OCI-LY3 (cell line): ENCODE measurements around the gene SDHAF1.

Source experiments
- EZH2phosphoT487 ChIP-seq: fragments of 200-600 bp; shearing (Covaris generic); IDR thresholded peaks from 2 replicates; pipeline ENCODE4 v1.6.1; 2018; ENCODE audit warnings: antibody characterized with exemption, mixed run types, low read depth
- TF ChIP-seq, protein P1 (sequence below): fragments of 200-600, 300-600 bp; sonication (generic); IDR thresholded peaks from 2 replicates; pipeline ENCODE4 v1.5.1; 2014; ENCODE audit warnings: antibody characterized with exemption, low read length, low read depth

DNA sequence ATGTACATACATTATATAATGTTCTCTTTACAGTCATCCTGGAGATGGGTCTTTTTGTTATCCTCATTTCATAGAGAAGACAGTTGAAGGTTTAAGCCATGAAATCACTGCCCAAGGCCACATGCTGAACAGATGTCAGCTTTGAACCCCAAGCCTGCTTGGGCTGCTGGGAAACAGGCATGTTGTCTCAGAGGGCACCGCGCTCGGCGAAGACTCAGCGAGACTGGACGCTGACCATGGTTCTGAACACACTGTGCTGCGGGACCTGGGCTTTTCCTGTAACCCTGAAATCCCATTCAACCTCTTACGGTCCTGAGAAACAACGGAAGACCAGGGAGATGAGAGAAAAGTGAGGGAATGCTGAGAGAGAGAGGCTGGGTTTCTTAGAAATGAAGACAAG is 31.5 kb upstream of the SDHAF1 start:
- TF ChIP-seq, protein P1, sequence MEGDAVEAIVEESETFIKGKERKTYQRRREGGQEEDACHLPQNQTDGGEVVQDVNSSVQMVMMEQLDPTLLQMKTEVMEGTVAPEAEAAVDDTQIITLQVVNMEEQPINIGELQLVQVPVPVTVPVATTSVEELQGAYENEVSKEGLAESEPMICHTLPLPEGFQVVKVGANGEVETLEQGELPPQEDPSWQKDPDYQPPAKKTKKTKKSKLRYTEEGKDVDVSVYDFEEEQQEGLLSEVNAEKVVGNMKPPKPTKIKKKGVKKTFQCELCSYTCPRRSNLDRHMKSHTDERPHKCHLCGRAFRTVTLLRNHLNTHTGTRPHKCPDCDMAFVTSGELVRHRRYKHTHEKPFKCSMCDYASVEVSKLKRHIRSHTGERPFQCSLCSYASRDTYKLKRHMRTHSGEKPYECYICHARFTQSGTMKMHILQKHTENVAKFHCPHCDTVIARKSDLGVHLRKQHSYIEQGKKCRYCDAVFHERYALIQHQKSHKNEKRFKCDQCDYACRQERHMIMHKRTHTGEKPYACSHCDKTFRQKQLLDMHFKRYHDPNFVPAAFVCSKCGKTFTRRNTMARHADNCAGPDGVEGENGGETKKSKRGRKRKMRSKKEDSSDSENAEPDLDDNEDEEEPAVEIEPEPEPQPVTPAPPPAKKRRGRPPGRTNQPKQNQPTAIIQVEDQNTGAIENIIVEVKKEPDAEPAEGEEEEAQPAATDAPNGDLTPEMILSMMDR, result no peak
- TF ChIP-seq EZH2phosphoT487, result no peak
